Suprapubic skin (tissue), 3 donors: Measurements from ENCODE around the gene ADAP1.

Experiments used
- CTCF ChIP-seq, 2 donors: fragments of 200-600 bp in 1 of 2; fragments of 450-650 bp in 1 of 2; sonication (generic) in 1 of 2; IDR thresholded peaks; one replicate each; pipeline ENCODE4 v1.5.1; 2016 to 2019; ENCODE audit warnings: antibody characterized with exemption in 2 of 2, mild to moderate bottlenecking in 1 of 2, moderate library complexity in 1 of 2
- POLR2A ChIP-seq, 2 donors: fragments of 450-650 bp; IDR thresholded peaks; one replicate each; pipeline ENCODE4 v1.6.1; 2017; ENCODE audit warnings: antibody characterized with exemption in 2 of 2, mild to moderate bottlenecking in 2 of 2, moderate library complexity in 2 of 2

- no peak for TF ChIP-seq CTCF (IDR thresholded peaks at IDR 0.05)
- no peak for TF ChIP-seq POLR2A (IDR thresholded peaks at IDR 0.05)
Observed at GRCh38 chr7:921071-921461, 33.4 kb downstream of the ADAP1 start.
